H9 (cell line): ENCODE measurements around the gene RRP9. TPM values are rescaled to one million over a fixed set of nuclear protein-coding genes. Genes with fewer than 3 reads are reported as not detected.

ENCODE experiments used
- DNase-seq: peaks from one replicate; pipeline ENCODE4 v3.0.0-alpha.2; 2017
- H2AFZ ChIP-seq: one replicate; pipeline ENCODE4 v1.6.1; 2013; ENCODE audit warnings: mild to moderate bottlenecking, low read length, control low read depth, moderate library complexity
- H2AK5ac ChIP-seq: 2 replicates; pipeline ENCODE4 v1.6.1; 2013; ENCODE audit warnings: low read length, control low read depth, mixed read lengths; ENCODE audit not compliant: insufficient read length
- H2BK120ac ChIP-seq: one replicate; pipeline ENCODE4 v1.6.1; 2013; ENCODE audit warnings: low read depth, mild to moderate bottlenecking, low read length, control low read depth, inconsistent platforms; ENCODE audit not compliant: poor library complexity, severe bottlenecking
- H2BK12ac ChIP-seq: 2 replicates; pipeline ENCODE4 v1.6.1; 2013; ENCODE audit warnings: low read length, control low read depth, mixed read lengths, low read depth; ENCODE audit not compliant: insufficient read length
- H2BK15ac ChIP-seq: 2 replicates; pipeline ENCODE4 v1.6.1; 2013; ENCODE audit warnings: low read depth, low read length, control low read depth
- H2BK20ac ChIP-seq: one replicate; pipeline ENCODE4 v1.6.1; 2013; ENCODE audit warnings: low read depth, mild to moderate bottlenecking, low read length, control low read depth, inconsistent platforms; ENCODE audit not compliant: poor library complexity, severe bottlenecking
- H2BK5ac ChIP-seq: 2 replicates; pipeline ENCODE4 v1.6.1; 2013; ENCODE audit warnings: low read length, control low read depth, mixed read lengths; ENCODE audit not compliant: insufficient read length
- H3K14ac ChIP-seq: 2 replicates; pipeline ENCODE4 v1.6.1; 2013; ENCODE audit warnings: low read length, control low read depth; ENCODE audit not compliant: insufficient read depth
- H3K18ac ChIP-seq: 2 replicates; pipeline ENCODE4 v1.6.1; 2013; ENCODE audit warnings: low read depth, mild to moderate bottlenecking, mixed read lengths, low read length, control low read depth; ENCODE audit not compliant: insufficient read length
- H3K23ac ChIP-seq: 2 replicates; pipeline ENCODE4 v1.6.1; 2013; ENCODE audit warnings: low read length, control low read depth, mixed read lengths, low read depth; ENCODE audit not compliant: insufficient read length
- H3K23me2 ChIP-seq: 2 replicates; pipeline ENCODE4 v1.6.1; 2013; ENCODE audit warnings: low read depth, mild to moderate bottlenecking, mixed read lengths, low read length, control low read depth; ENCODE audit not compliant: insufficient read length, poor library complexity, severe bottlenecking
- H3K27ac ChIP-seq: 2 replicates; pipeline ENCODE4 v1.5.1; 2013; ENCODE audit warnings: low read length, control low read depth, mixed read lengths, low read depth; ENCODE audit not compliant: insufficient read length
- H3K27me3 ChIP-seq: 2 replicates; pipeline ENCODE4 v1.6.1; 2013; ENCODE audit warnings: low read length, control low read depth, inconsistent platforms; ENCODE audit not compliant: insufficient read depth
- H3K4ac ChIP-seq: 2 replicates; pipeline ENCODE4 v1.6.1; 2013; ENCODE audit warnings: low read depth, mild to moderate bottlenecking, control low read depth, inconsistent platforms, low read length, moderate library complexity
- H3K4me1 ChIP-seq: 2 replicates; pipeline ENCODE4 v1.6.1; 2013; ENCODE audit warnings: low read length, control low read depth, inconsistent platforms; ENCODE audit not compliant: insufficient read depth
- H3K4me2 ChIP-seq: 2 replicates; pipeline ENCODE4 v1.6.1; 2013; ENCODE audit warnings: low read length, control low read depth, mixed read lengths; ENCODE audit not compliant: insufficient read length, insufficient read depth
- H3K56ac ChIP-seq: 2 replicates; pipeline ENCODE4 v1.6.1; 2013; ENCODE audit warnings: low read depth, mild to moderate bottlenecking, mixed read lengths, low read length, control low read depth; ENCODE audit not compliant: insufficient read length
- H3K79me1 ChIP-seq: 2 replicates; pipeline ENCODE4 v1.6.1; 2013; ENCODE audit warnings: low read depth, mild to moderate bottlenecking, moderate library complexity, low read length, control low read depth, inconsistent platforms; ENCODE audit not compliant: insufficient read depth, poor library complexity, severe bottlenecking
- H3K79me2 ChIP-seq: 2 replicates; pipeline ENCODE4 v1.6.1; 2013; ENCODE audit warnings: low read length, control low read depth, inconsistent platforms; ENCODE audit not compliant: insufficient read depth
- H3K9ac ChIP-seq: 2 replicates; pipeline ENCODE4 v1.6.1; 2013; ENCODE audit warnings: low read length, control low read depth, mixed read lengths; ENCODE audit not compliant: insufficient read length; ENCODE audit errors: extremely low read depth
- H3K9me3 ChIP-seq: one replicate; pipeline ENCODE4 v1.6.1; 2013; ENCODE audit warnings: low read depth, low read length, inconsistent platforms; ENCODE audit not compliant: control insufficient read depth
- H3T11ph ChIP-seq: one replicate; pipeline ENCODE4 v1.6.1; 2013; ENCODE audit warnings: mild to moderate bottlenecking, low read length, control low read depth, inconsistent platforms
- H4K20me1 ChIP-seq: one replicate; pipeline ENCODE4 v1.6.1; 2013; ENCODE audit not compliant: control insufficient read depth, insufficient read length, insufficient read depth
- H4K5ac ChIP-seq: 2 replicates; pipeline ENCODE4 v1.6.1; 2013; ENCODE audit warnings: low read depth, mild to moderate bottlenecking, mixed read lengths, low read length, control low read depth; ENCODE audit not compliant: insufficient read length
- H4K8ac ChIP-seq: replicated peaks from 2 replicates; pipeline ENCODE4 v1.6.1; 2013; ENCODE audit warnings: low read length, control low read depth, mixed read lengths, low read depth; ENCODE audit not compliant: insufficient read length
- H4K91ac ChIP-seq: 2 replicates; pipeline ENCODE4 v1.6.1; 2013; ENCODE audit warnings: low read depth, mild to moderate bottlenecking, moderate library complexity, mixed read lengths, low read length, control low read depth; ENCODE audit not compliant: insufficient read length
- H3K27ac Mint-ChIP-seq, 3 experiments: 2 replicates in 2 of 3; 3 replicates in 1 of 3; pipeline ENCODE4 v1.8.0; 2020 to 2021; ENCODE audit warnings: mixed read lengths in 3 of 3, mild to moderate bottlenecking in 1 of 3, moderate library complexity in 1 of 3
- H3K27me3 Mint-ChIP-seq: 2 replicates; pipeline ENCODE4 v1.8.0; 2021; ENCODE audit warnings: low read depth, mild to moderate bottlenecking, moderate library complexity, mixed read lengths
- H3K36me3 Mint-ChIP-seq, 3 experiments: 2 replicates in 2 of 3; 3 replicates in 1 of 3; pipeline ENCODE4 v1.8.0; 2020 to 2021; ENCODE audit warnings: low read depth in 3 of 3, mixed read lengths in 3 of 3; ENCODE audit not compliant: insufficient read depth in 1 of 3
- H3K4me1 Mint-ChIP-seq, 2 experiments: 2 replicates each; pipeline ENCODE4 v1.8.0; 2020; ENCODE audit warnings: mixed read lengths in 2 of 2
- H3K4me3 Mint-ChIP-seq, 2 experiments: 2 replicates in 1 of 2; 3 replicates in 1 of 2; pipeline ENCODE4 v1.8.0; 2020 to 2021; ENCODE audit warnings: mild to moderate bottlenecking in 2 of 2, mixed read lengths in 2 of 2, moderate library complexity in 1 of 2
- H3K9me3 Mint-ChIP-seq, 2 experiments: 2 replicates in 1 of 2; 3 replicates in 1 of 2; pipeline ENCODE4 v1.8.0; 2020; ENCODE audit warnings: mild to moderate bottlenecking in 2 of 2, mixed read lengths in 2 of 2, moderate library complexity in 1 of 2
- WGBS: extraction: QIAGEN DNeasy Blood & Tissue Kit; methylation state at CpG from one replicate; pipeline ENCODE4 v1.1.7; 2013; ENCODE audit warnings: missing lambda C conversion rate, low lambda C conversion rate, mixed read lengths; ENCODE audit not compliant: insufficient read length; ENCODE audit errors: extremely low coverage; 5-methylcytosine and 5-hydroxymethylcytosine counted together
- total RNA-seq: library from RNA; stranded (reverse); gene quantifications from 2 replicates; pipeline ENCODE4 v1.2.1, GENCODE V29; 2021
- TF ChIP-seq, protein P1 (sequence below): fragments of 200-600 bp; sonication (generic); conservative IDR thresholded peaks from 3 replicates; pipeline ENCODE4 v1.8.0; 2021; ENCODE audit warnings: antibody characterized with exemption, mild to moderate bottlenecking

RRP9 gene
- total RNA-seq, 1 experiment from 2014 or later: 64.0 TPM

DNA sequence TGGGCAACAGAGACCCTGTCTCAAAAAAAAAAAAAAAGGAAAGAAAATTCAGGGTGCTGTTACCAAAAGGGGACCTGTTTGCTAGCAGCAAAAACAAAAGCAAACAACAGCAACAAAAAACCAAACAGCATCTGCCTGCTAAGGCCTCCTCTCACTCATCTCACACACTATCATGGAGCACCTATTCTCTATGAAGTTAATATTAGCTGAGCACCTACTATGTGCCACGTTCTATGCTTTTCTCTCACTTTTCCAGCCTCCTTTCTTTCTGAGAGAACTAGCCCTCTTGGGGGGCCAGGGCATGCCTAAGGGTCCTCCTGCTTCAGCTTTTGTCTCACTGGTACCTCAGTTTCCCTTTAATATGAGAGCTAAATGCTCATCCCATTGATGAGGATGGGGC is 13.0 kb upstream of the RRP9 start:
- Histone ChIP-seq H3K23ac (no peak overlapping the region), H4K5ac (no peak overlapping the region), H3K56ac (no peak overlapping the region), H2BK12ac (no peak overlapping the region), H3K18ac (no peak overlapping the region), H4K8ac (no peak overlapping the region), H3K4ac (no peak overlapping the region), H3K4me2 (no peak overlapping the region), H3K27ac (no peak overlapping the region), H4K91ac (no peak overlapping the region), H4K20me1 (no peaks in the 10 kb centered on the region), H3K4me1 (no peaks in the 10 kb centered on the region), H3K9me3 (no peaks in the 10 kb centered on the region), H3K23me2 (no peaks in the 10 kb centered on the region), H2BK120ac (no peak overlapping the region), H2BK5ac (no peak overlapping the region), H2BK15ac (no peak overlapping the region), H2BK20ac (no peak overlapping the region), H2AK5ac (no peak overlapping the region), H3K79me2 (no peaks in the 10 kb centered on the region), H3T11ph (no peak overlapping the region), H3K79me1 (no peaks in the 10 kb centered on the region), H3K9ac (no peak overlapping the region), H2AFZ (no peak overlapping the region), H3K27me3 (peaks cover 21% of the 10 kb centered on the region), H3K14ac (no peak overlapping the region)
- H3K4me1 Mint-ChIP-seq: peaks cover 0 to 5% of the 10 kb centered on the region in 2 experiments; a peak in 3 of 4 replicates
- H3K27ac Mint-ChIP-seq: no peak overlapping the region
- peaks cover 76% of the 10 kb centered on the region for H3K27me3 Mint-ChIP-seq
- no CpG with 5 or more reads among the region's 1 CpG for WGBS
- no peaks in the 10 kb centered on the region for H3K9me3 Mint-ChIP-seq
- TF ChIP-seq, protein P1, sequence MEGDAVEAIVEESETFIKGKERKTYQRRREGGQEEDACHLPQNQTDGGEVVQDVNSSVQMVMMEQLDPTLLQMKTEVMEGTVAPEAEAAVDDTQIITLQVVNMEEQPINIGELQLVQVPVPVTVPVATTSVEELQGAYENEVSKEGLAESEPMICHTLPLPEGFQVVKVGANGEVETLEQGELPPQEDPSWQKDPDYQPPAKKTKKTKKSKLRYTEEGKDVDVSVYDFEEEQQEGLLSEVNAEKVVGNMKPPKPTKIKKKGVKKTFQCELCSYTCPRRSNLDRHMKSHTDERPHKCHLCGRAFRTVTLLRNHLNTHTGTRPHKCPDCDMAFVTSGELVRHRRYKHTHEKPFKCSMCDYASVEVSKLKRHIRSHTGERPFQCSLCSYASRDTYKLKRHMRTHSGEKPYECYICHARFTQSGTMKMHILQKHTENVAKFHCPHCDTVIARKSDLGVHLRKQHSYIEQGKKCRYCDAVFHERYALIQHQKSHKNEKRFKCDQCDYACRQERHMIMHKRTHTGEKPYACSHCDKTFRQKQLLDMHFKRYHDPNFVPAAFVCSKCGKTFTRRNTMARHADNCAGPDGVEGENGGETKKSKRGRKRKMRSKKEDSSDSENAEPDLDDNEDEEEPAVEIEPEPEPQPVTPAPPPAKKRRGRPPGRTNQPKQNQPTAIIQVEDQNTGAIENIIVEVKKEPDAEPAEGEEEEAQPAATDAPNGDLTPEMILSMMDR: no peak
- DNase-seq: no peak
- H3K4me3 Mint-ChIP-seq: no peak overlapping the region
- H3K36me3 Mint-ChIP-seq: no peaks in the 10 kb centered on the region
